ENCODE measurements around the gene PSPC1.
"Not testable (repeated sequence)": the region's sequence is repeated elsewhere in the genome, so short reads cannot be mapped to it uniquely, and the experiment has no call there.

DNA sequence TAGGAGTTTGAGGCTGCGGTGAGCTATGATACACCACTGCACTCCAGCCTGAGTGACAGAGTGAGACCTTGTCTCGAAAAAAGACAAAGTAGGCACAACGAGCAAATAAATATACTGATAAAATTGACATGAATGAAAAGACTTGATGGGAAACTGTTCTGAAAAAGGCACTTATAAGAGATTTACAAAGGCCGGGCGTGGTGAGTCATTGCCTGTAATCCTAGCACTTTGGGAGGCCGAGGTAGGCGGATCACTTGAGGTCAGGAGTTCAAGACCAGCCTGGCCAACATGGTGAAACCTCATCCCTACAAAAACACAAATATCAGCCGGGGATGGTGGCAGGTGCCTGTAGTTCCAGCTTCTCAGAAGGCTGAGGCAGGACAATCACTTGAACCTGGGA lies 91.3 kb downstream of the PSPC1 start:
- TF ChIP-seq, protein P1, sequence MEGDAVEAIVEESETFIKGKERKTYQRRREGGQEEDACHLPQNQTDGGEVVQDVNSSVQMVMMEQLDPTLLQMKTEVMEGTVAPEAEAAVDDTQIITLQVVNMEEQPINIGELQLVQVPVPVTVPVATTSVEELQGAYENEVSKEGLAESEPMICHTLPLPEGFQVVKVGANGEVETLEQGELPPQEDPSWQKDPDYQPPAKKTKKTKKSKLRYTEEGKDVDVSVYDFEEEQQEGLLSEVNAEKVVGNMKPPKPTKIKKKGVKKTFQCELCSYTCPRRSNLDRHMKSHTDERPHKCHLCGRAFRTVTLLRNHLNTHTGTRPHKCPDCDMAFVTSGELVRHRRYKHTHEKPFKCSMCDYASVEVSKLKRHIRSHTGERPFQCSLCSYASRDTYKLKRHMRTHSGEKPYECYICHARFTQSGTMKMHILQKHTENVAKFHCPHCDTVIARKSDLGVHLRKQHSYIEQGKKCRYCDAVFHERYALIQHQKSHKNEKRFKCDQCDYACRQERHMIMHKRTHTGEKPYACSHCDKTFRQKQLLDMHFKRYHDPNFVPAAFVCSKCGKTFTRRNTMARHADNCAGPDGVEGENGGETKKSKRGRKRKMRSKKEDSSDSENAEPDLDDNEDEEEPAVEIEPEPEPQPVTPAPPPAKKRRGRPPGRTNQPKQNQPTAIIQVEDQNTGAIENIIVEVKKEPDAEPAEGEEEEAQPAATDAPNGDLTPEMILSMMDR (IDR thresholded peaks at IDR 0.05): not testable (repeated sequence)
- TF ChIP-seq POLR2A (IDR thresholded peaks at IDR 0.05): not testable (repeated sequence)
